Stomach (tissue), 4 donors: ENCODE results near the gene LCA5.

Experiments
- CTCF ChIP-seq, 7 experiments: fragments of 450-650 bp in 4 of 7; fragments of 200-600 bp in 3 of 7; sonication (generic) in 3 of 7; IDR thresholded peaks; one replicate each; pipeline ENCODE4 v1.5.1; 2016 to 2019; ENCODE audit warnings: antibody characterized with exemption in 7 of 7, control low read depth in 2 of 7, mild to moderate bottlenecking in 1 of 7
- EP300 ChIP-seq: sonication (generic); formaldehyde crosslinking; IDR thresholded peaks from one replicate; pipeline ENCODE4 v1.6.1; 2017; ENCODE audit warnings: antibody characterized with exemption
- POLR2A ChIP-seq, 4 donors: fragments of 450-650 bp; IDR thresholded peaks; one replicate each; pipeline ENCODE4 v1.6.1; 2016; ENCODE audit warnings: antibody characterized with exemption in 4 of 4, control low read depth in 2 of 4, mild to moderate bottlenecking in 1 of 4, moderate library complexity in 1 of 4

- TF ChIP-seq EP300 = no peak
- TF ChIP-seq CTCF (IDR thresholded peaks at IDR 0.05) = no peak
- no peak for TF ChIP-seq POLR2A (IDR thresholded peaks at IDR 0.05)
These were observed 32.9 kb downstream of the LCA5 start for GRCh38 chr6:79504372-79504771.
